Stomach (tissue), 4 donors: ENCODE measurements around the gene AIFM3.

Source experiments
- CTCF ChIP-seq, 7 experiments: fragments of 450-650 bp in 4 of 7; fragments of 200-600 bp in 3 of 7; sonication (generic) in 3 of 7; IDR thresholded peaks; one replicate each; pipeline ENCODE4 v1.5.1; 2016 to 2019; ENCODE audit warnings: antibody characterized with exemption in 7 of 7, control low read depth in 2 of 7, mild to moderate bottlenecking in 1 of 7
- EP300 ChIP-seq: sonication (generic); formaldehyde crosslinking; IDR thresholded peaks from one replicate; pipeline ENCODE4 v1.6.1; 2017; ENCODE audit warnings: antibody characterized with exemption
- POLR2A ChIP-seq, 4 donors: fragments of 450-650 bp; IDR thresholded peaks; one replicate each; pipeline ENCODE4 v1.6.1; 2016; ENCODE audit warnings: antibody characterized with exemption in 4 of 4, control low read depth in 2 of 4, mild to moderate bottlenecking in 1 of 4, moderate library complexity in 1 of 4
- POLR2AphosphoS5 ChIP-seq, 3 donors: sonication (generic); formaldehyde crosslinking; IDR thresholded peaks; one replicate each; pipeline ENCODE4 v1.6.1; 2016; ENCODE audit warnings: antibody characterized with exemption in 3 of 3

GRCh38 chr22:20965888-20966855, 883 bp upstream of the AIFM3 start:
- TF ChIP-seq POLR2AphosphoS5 (IDR thresholded peaks at IDR 0.05): no peak
- TF ChIP-seq CTCF (IDR thresholded peaks at IDR 0.05): no peak
- no peak for TF ChIP-seq EP300
- TF ChIP-seq POLR2A (IDR thresholded peaks at IDR 0.05): no peak
